CD4-positive, alpha-beta T cell (primary cell): ENCODE results near the gene PRRC2B. TPM values are rescaled to one million over a fixed set of nuclear protein-coding genes. Genes with fewer than 3 reads are reported as not detected.
"Not testable (repeated sequence)": the region's sequence is repeated elsewhere in the genome, so short reads cannot be mapped to it uniquely, and the experiment has no call there.

Source experiments
- ATAC-seq: fragments of 200-7000 bp; cut with Tn5 transposase; one replicate; pipeline ENCODE4 v1.10.0; 2022; ENCODE audit warnings: mild to moderate bottlenecking; ENCODE audit not compliant: poor library complexity
- CTCF ChIA-PET: fragments of 350-600 bp; sonication (Branson Sonifier 250); formaldehyde crosslinking; loops from one replicate; lab custom pipeline; 2021; ENCODE audit warnings: antibody characterized with exemption, inconsistent platforms; lab: Charles Lee
- POLR2A ChIA-PET: fragments of 350-600 bp; sonication (Branson Sonifier 250); formaldehyde crosslinking; loops from one replicate; lab custom pipeline; 2021; ENCODE audit warnings: antibody characterized with exemption, inconsistent platforms; lab: Charles Lee
- DNase-seq, 14 experiments: peaks; one replicate each; pipeline ENCODE4 v3.0.0-alpha.2; 2013 to 2020; ENCODE audit warnings: mixed read lengths in 2 of 14
- H3K27ac ChIP-seq, 2 donors: one replicate each; pipeline versions ENCODE4 v1.5.1 to v1.7.0; 2013; ENCODE audit warnings: low read length in 2 of 2, low read depth in 1 of 2, mild to moderate bottlenecking in 1 of 2
- H3K27me3 ChIP-seq, 2 experiments: 1 replicate in 1 of 2; 2 replicates in 1 of 2; pipeline versions ENCODE4 v1.6.1 to v1.7.0; 2013; ENCODE audit warnings: low read length in 2 of 2, control low read depth in 1 of 2, mild to moderate bottlenecking in 1 of 2, moderate library complexity in 1 of 2; ENCODE audit not compliant: insufficient read depth in 2 of 2, control insufficient read depth in 1 of 2
- H3K36me3 ChIP-seq: one replicate; pipeline ENCODE4 v1.6.1; 2013; ENCODE audit warnings: low read length, control low read depth; ENCODE audit not compliant: insufficient read depth
- H3K4me1 ChIP-seq: one replicate; pipeline ENCODE4 v1.6.1; 2013; ENCODE audit warnings: low read length, control low read depth; ENCODE audit not compliant: insufficient read depth
- H3K4me3 ChIP-seq: one replicate; pipeline ENCODE4 v1.5.1; 2013; ENCODE audit warnings: mild to moderate bottlenecking, low read length, moderate library complexity
- H3K9me3 ChIP-seq, 2 experiments: 1 replicate in 1 of 2; 2 replicates in 1 of 2; pipeline versions ENCODE4 v1.6.1 to v1.7.0; 2013; ENCODE audit warnings: low read length in 2 of 2, mild to moderate bottlenecking in 2 of 2, control low read depth in 1 of 2, moderate library complexity in 1 of 2; ENCODE audit not compliant: control insufficient read depth in 1 of 2, insufficient read depth in 1 of 2
- H3K27ac Mint-ChIP-seq: one replicate; pipeline ENCODE4 v1.8.0; 2020; ENCODE audit warnings: mixed read lengths
- H3K27me3 Mint-ChIP-seq: one replicate; pipeline ENCODE4 v1.8.0; 2021; ENCODE audit warnings: mixed read lengths
- H3K36me3 Mint-ChIP-seq: one replicate; pipeline ENCODE4 v1.8.0; 2021; ENCODE audit warnings: low read depth, mixed read lengths
- H3K4me1 Mint-ChIP-seq: one replicate; pipeline ENCODE4 v1.8.0; 2021; ENCODE audit warnings: low read depth, mixed read lengths
- H3K4me3 Mint-ChIP-seq: one replicate; pipeline ENCODE4 v1.8.0; 2020; ENCODE audit warnings: mild to moderate bottlenecking, mixed read lengths
- H3K9me3 Mint-ChIP-seq: one replicate; pipeline ENCODE4 v1.8.0; 2020; ENCODE audit warnings: mixed read lengths
- intact Hi-C, 2 experiments: fragments of 100-400 bp; cut with DNase I in 1 of 2; cut with micrococcal nuclease in 1 of 2; formaldehyde crosslinking; loops; one replicate each; pipeline versions ENCODE4 v1.15.1 to v1.9.0; 2023 to 2025; cut with DNase I, micrococcal nuclease
- total RNA-seq, 174 experiments: library from RNA in 2 of 174; stranded (reverse) in 2 of 174; gene quantifications; one replicate each; pipeline ENCODE4 v1.2.3 and lab custom pipeline; 2021 to 2026
- TF ChIP-seq, protein P1 (sequence below): fragments of 200-600 bp; IDR thresholded peaks from one replicate; pipeline ENCODE4 v1.8.0; 2022; ENCODE audit warnings: antibody characterized with exemption, mild to moderate bottlenecking

PRRC2B gene
- total RNA-seq, 2 experiments from 2014 or later, result 256 to 268 TPM

DNA sequence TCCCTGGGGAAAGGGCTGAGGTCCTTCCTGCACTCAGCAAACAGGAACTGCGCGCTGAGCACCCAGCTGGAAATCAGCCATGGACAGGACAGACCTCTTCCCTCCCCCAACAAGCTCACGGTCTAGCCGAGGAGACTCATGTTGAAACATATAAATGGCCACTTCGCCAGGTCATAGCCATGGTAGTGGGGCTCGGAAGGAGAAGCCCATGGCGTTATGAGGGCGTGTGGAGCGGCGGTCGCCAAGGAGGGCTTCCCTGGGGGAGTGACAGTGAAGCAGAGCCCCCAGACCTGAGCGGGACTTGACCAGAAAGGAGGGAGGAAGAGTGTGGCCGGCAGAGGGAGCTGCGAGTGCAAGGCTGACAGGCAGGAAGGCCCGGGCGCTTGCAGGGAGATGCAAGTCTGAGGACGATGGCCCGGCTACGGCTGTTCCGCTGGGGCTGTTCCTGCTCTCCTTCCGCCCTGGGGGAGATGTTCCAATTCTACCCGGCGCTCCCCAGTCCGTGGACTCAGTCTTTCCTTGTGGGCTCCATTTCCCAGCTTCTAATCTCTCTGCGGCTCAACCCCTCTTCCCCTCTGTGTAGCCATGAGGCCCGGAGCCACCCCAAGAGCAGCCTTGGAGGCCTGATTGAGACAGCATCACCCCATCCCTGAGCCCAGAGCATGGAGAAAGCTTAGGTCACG is 43.9 kb upstream of the PRRC2B start:
- Histone ChIP-seq H3K4me3 (no peak overlapping the region), H3K27ac (no peak overlapping the region), H3K4me1 (peaks cover 11% of the 10 kb centered on the region), H3K9me3 (no peaks in the 10 kb centered on the region), H3K27me3 (no peaks in the 10 kb centered on the region), H3K36me3 (no peaks in the 10 kb centered on the region)
- POLR2A ChIA-PET, result interaction anchor here (0.6 to 2.3 kb wide), 7 partner anchors 23 to 78 kb away, joined by 3 to 12 read pairs (median 4); no protein-coding TSS in a partner anchor
- H3K36me3 Mint-ChIP-seq, result no peaks in the 10 kb centered on the region
- peak overlapping the region; percentile 30 for H3K27ac Mint-ChIP-seq
- TF ChIP-seq, protein P1, sequence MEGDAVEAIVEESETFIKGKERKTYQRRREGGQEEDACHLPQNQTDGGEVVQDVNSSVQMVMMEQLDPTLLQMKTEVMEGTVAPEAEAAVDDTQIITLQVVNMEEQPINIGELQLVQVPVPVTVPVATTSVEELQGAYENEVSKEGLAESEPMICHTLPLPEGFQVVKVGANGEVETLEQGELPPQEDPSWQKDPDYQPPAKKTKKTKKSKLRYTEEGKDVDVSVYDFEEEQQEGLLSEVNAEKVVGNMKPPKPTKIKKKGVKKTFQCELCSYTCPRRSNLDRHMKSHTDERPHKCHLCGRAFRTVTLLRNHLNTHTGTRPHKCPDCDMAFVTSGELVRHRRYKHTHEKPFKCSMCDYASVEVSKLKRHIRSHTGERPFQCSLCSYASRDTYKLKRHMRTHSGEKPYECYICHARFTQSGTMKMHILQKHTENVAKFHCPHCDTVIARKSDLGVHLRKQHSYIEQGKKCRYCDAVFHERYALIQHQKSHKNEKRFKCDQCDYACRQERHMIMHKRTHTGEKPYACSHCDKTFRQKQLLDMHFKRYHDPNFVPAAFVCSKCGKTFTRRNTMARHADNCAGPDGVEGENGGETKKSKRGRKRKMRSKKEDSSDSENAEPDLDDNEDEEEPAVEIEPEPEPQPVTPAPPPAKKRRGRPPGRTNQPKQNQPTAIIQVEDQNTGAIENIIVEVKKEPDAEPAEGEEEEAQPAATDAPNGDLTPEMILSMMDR, result peak; percentile 92
- intact Hi-C loops, result loop anchor here (1.0 to 5.0 kb wide), 6 partner anchors 23 to 397 kb away; partner anchors contain the start of gene PRRC2B (in 1 of the 2)
- peaks cover 9% of the 10 kb centered on the region for H3K4me1 Mint-ChIP-seq
- H3K9me3 Mint-ChIP-seq, result no peaks in the 10 kb centered on the region
- ATAC-seq (peak; percentile 99), DNase-seq (peak; percentile 82 to 92 (median 88))
- H3K27me3 Mint-ChIP-seq, result no peaks in the 10 kb centered on the region
- H3K4me3 Mint-ChIP-seq, result no peak overlapping the region
- CTCF ChIA-PET, result interaction anchor here (0.6 to 2.9 kb wide), 25 partner anchors 11 to 229 kb away, joined by 3 to 38 read pairs (median 3); no protein-coding TSS in a partner anchor

DNA sequence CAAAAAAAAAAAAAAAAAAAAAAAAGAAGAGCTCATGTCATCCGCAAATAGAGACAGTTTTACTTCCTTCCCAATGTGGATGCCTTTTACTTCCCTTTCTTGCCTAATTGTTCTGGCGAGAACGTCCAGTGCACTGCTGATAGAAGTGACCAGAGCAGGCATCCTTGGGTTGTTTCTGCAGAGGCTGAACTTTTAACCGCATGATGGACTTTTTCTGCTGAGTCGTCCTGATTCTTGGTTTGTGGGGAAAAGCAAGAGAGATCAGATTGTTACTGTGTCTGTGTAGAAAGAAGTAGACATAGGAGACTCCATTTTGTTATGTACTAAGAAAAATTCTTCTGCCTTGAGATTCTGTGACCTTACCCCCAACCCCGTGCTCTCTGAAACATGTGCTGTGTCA is 37.4 kb upstream of the PRRC2B start:
- DNase-seq, result peak in 2 of 14 experiments; percentile 10 to 39
- H3K4me1 ChIP-seq, result peaks cover 25% of the 10 kb centered on the region
- H3K9me3 ChIP-seq, CTCF ChIA-PET, H3K9me3 Mint-ChIP-seq, H3K4me3 ChIP-seq, H3K27ac ChIP-seq, H3K36me3 ChIP-seq, intact Hi-C loops, H3K4me3 Mint-ChIP-seq, H3K27me3 Mint-ChIP-seq, H3K27ac Mint-ChIP-seq, H3K27me3 ChIP-seq, H3K36me3 Mint-ChIP-seq, ATAC-seq: not testable (repeated sequence)
- POLR2A ChIA-PET, result interaction anchor here (0.6 to 1.0 kb wide), 2 partner anchors 51 to 137 kb away, joined by 3 to 4 read pairs; no protein-coding TSS in a partner anchor
- peaks cover 25% of the 10 kb centered on the region for H3K4me1 Mint-ChIP-seq

GRCh38 chr9:131358556-131358955 is 35.3 kb upstream of the PRRC2B start:
- no peaks in the 10 kb centered on the region for H3K9me3 ChIP-seq
- H3K36me3 ChIP-seq, result no peaks in the 10 kb centered on the region
- H3K36me3 Mint-ChIP-seq, result no peaks in the 10 kb centered on the region
- H3K4me3 Mint-ChIP-seq, result peak overlapping the region; percentile 60
- intact Hi-C loops, result no loop called here
- H3K27ac Mint-ChIP-seq, result peak overlapping the region; percentile 56
- ChIA-PET CTCF (no interaction called here), POLR2A (interaction anchor here (0.9 to 1.6 kb wide), 6 partner anchors 14 to 142 kb away, joined by 3 to 19 read pairs (median 6); no protein-coding TSS in a partner anchor)
- H3K4me1 ChIP-seq, result peaks cover 28% of the 10 kb centered on the region
- H3K27me3 ChIP-seq, result no peaks in the 10 kb centered on the region
- no peaks in the 10 kb centered on the region for H3K9me3 Mint-ChIP-seq
- H3K27ac ChIP-seq, result no peak overlapping the region
- DNase-seq (peak in 7 of 14 experiments; percentile 15 to 51 (median 34)), ATAC-seq (peak; percentile 73)
- TF ChIP-seq, protein P1, result no peak
- peak overlapping the region; percentile 44 for H3K4me3 ChIP-seq
- H3K4me1 Mint-ChIP-seq, result peaks cover 31% of the 10 kb centered on the region
- no peaks in the 10 kb centered on the region for H3K27me3 Mint-ChIP-seq
